ENCODE results near the gene ACOXL.

DNA sequence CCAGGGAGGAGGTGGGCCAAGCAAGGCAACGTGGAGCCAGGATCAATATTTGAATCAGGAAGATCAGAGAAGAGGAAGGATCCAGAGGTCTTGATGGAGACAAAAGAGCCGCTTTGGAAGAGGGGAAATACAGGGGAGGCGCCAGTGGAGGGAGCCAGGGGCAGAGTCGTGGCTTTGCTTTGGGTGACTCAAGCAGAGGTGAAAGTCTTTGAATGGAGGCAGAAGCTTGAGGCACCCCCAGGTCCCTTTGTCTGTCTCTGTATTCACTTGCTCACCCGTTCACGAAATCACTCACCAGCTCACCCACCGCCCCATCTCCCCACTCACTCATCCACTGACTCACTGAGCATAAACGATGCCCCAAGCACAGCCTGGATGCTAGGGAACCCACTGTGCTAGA is 134.1 kb downstream of the ACOXL start:
- TF ChIP-seq, protein P1, sequence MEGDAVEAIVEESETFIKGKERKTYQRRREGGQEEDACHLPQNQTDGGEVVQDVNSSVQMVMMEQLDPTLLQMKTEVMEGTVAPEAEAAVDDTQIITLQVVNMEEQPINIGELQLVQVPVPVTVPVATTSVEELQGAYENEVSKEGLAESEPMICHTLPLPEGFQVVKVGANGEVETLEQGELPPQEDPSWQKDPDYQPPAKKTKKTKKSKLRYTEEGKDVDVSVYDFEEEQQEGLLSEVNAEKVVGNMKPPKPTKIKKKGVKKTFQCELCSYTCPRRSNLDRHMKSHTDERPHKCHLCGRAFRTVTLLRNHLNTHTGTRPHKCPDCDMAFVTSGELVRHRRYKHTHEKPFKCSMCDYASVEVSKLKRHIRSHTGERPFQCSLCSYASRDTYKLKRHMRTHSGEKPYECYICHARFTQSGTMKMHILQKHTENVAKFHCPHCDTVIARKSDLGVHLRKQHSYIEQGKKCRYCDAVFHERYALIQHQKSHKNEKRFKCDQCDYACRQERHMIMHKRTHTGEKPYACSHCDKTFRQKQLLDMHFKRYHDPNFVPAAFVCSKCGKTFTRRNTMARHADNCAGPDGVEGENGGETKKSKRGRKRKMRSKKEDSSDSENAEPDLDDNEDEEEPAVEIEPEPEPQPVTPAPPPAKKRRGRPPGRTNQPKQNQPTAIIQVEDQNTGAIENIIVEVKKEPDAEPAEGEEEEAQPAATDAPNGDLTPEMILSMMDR (IDR thresholded peaks at IDR 0.05; ENCODE audit: insufficient read depth, low read length, poor library complexity, severe bottlenecking): no peak
- TF ChIP-seq EZH2phosphoT487 (conservative IDR thresholded peaks at IDR 0.05; ENCODE audit: low read length): no peak
